Neural progenitor cell (in vitro differentiated cells): ENCODE data around the gene GLG1. TPM values are rescaled to one million over a fixed set of nuclear protein-coding genes. Genes with fewer than 3 reads are reported as not detected.

ENCODE experiments used
- DNase-seq: peaks from one replicate; pipeline ENCODE4 v3.0.0-alpha.2; 2016; ENCODE audit warnings: low spot score
- H2AFZ ChIP-seq: fragments of 200-600 bp; sonication (generic); replicated peaks from 2 replicates; pipeline ENCODE4 v1.6.1; 2016; ENCODE audit warnings: antibody characterized with exemption
- H3F3A ChIP-seq: fragments of 200-600 bp; sonication (generic); 2 replicates; pipeline ENCODE4 v1.6.1; 2016; ENCODE audit warnings: antibody characterized with exemption, low read depth
- H3K27ac ChIP-seq: fragments of 200-600 bp; sonication (generic); 2 replicates; pipeline ENCODE4 v1.5.1; 2016; ENCODE audit warnings: mild to moderate bottlenecking
- H3K27me3 ChIP-seq: fragments of 200-600 bp; sonication (generic); 2 replicates; pipeline ENCODE4 v1.6.1; 2016; ENCODE audit warnings: mild to moderate bottlenecking, moderate library complexity
- H3K36me3 ChIP-seq: fragments of 200-600 bp; sonication (generic); 2 replicates; pipeline ENCODE4 v1.5.1; 2016
- H3K4me1 ChIP-seq: fragments of 200-600 bp; sonication (generic); 2 replicates; pipeline ENCODE4 v1.6.1; 2016; ENCODE audit warnings: mixed run types
- H3K4me2 ChIP-seq: fragments of 200-600 bp; sonication (generic); 2 replicates; pipeline ENCODE4 v1.6.1; 2016
- H3K4me3 ChIP-seq: fragments of 200-600 bp; sonication (generic); 2 replicates; pipeline ENCODE4 v1.5.1; 2016
- H3K79me2 ChIP-seq: fragments of 200-600 bp; sonication (generic); 2 replicates; pipeline ENCODE4 v1.6.1; 2016; ENCODE audit warnings: low read depth
- H3K9ac ChIP-seq: fragments of 200-600 bp; sonication (generic); 2 replicates; pipeline ENCODE4 v1.6.1; 2016
- H3K9me3 ChIP-seq: fragments of 200-600 bp; sonication (generic); 2 replicates; pipeline ENCODE4 v1.5.1; 2016; ENCODE audit warnings: low read depth
- H4K20me1 ChIP-seq: fragments of 200-600 bp; sonication (generic); 2 replicates; pipeline ENCODE4 v1.6.1; 2016; ENCODE audit warnings: low read depth
- H3K27ac Mint-ChIP-seq: 3 replicates; pipeline ENCODE4 v1.8.0; 2021; ENCODE audit warnings: mixed read lengths
- H3K27me3 Mint-ChIP-seq: 2 replicates; pipeline ENCODE4 v1.8.0; 2022; ENCODE audit warnings: low read depth, mild to moderate bottlenecking, inconsistent platforms, moderate library complexity, mixed read lengths; ENCODE audit not compliant: insufficient read depth
- H3K36me3 Mint-ChIP-seq: 3 replicates; pipeline ENCODE4 v1.8.0; 2021; ENCODE audit warnings: mixed read lengths
- H3K4me1 Mint-ChIP-seq: 3 replicates; pipeline ENCODE4 v1.8.0; 2021; ENCODE audit warnings: mixed read lengths
- H3K4me3 Mint-ChIP-seq: 3 replicates; pipeline ENCODE4 v1.8.0; 2021; ENCODE audit warnings: mild to moderate bottlenecking, moderate library complexity, mixed read lengths
- H3K9me3 Mint-ChIP-seq: 3 replicates; pipeline ENCODE4 v1.8.0; 2020; ENCODE audit warnings: mixed read lengths
- CTCF ChIP-seq: fragments of 200-600 bp; sonication (generic); IDR thresholded peaks from 2 replicates; pipeline ENCODE4 v1.5.1; 2017; ENCODE audit warnings: antibody characterized with exemption, mild to moderate bottlenecking
- EZH2 ChIP-seq: fragments of 200-600 bp; sonication (generic); IDR thresholded peaks from 2 replicates; pipeline ENCODE4 v1.6.1; 2017; ENCODE audit warnings: antibody characterized with exemption, mild to moderate bottlenecking, moderate library complexity
- EZH2phosphoT487 ChIP-seq: fragments of 200-600 bp; sonication (generic); IDR thresholded peaks from 2 replicates; pipeline ENCODE4 v1.6.1; 2017; ENCODE audit warnings: antibody characterized with exemption
- total RNA-seq: library from RNA; depleted of rRNA; stranded (reverse); fragments of >200 nt; gene quantifications from 2 replicates; pipeline ENCODE4 v1.2.3, GENCODE V29; 2015; ENCODE audit warnings: low replicate concordance

The GLG1 gene
- total RNA-seq, 1 donor from 2014 or later: 117 TPM

DNA sequence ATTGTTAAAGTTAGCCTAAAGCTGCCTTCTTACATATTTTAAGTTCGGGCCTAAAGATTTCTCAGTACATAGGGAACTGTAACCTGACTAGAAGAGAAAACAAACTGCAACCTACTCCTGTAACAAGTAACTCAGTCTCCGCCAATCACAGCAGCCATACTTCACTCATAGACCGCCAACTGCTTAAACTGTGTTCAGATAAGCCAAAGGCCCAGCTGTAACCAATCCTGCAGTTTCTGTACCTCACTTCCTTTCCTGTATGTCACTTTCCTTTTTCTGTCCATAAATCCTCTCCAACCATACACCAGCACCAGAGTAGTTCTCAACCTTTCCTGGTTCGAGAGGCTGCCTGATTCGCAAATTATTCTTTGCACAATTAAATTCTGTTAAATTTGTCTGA, 41.5 kb downstream of the GLG1 start:
- Histone ChIP-seq H3K4me3 (no peak overlapping the region), H3K4me1 (no peaks in the 10 kb centered on the region)

DNA sequence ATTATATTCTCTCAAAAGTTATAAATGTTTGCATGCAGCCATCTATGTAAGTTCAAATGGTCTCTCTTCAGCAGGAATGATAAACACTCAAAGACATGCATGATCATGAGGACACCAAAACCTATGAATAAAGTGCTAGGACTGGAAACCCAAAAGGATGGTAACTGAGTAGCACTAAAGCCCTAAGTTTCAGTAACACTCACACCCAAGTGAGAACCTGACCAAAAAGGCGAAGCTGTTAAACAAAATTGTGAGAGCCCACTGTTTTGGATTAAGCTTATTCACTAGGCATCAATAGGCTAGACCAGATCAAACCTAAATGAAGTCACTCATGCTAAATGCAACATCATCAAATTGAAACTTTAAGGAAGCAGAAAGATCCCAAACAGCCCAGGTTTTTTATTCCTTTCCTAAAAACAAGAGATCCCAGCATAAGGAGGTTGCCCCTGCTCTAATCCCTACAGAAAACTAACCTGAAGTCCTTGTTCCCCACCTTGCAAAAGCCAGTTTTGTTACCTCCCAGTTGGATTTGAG, 42.4 kb downstream of the GLG1 start:
- Histone ChIP-seq H3K9me3 (no peaks in the 10 kb centered on the region), H2AFZ (no peak overlapping the region), H3K4me2 (no peak overlapping the region), H3K4me3 (no peak overlapping the region), H3F3A (no peaks in the 10 kb centered on the region), H3K27me3 (no peaks in the 10 kb centered on the region), H3K9ac (no peak overlapping the region), H3K27ac (no peak overlapping the region), H4K20me1 (peaks cover 85% of the 10 kb centered on the region), H3K4me1 (peaks cover 3% of the 10 kb centered on the region), H3K36me3 (no peaks in the 10 kb centered on the region), H3K79me2 (peaks cover 94% of the 10 kb centered on the region)
- H3K4me1 Mint-ChIP-seq: no peaks in the 10 kb centered on the region
- no peak for DNase-seq
- peaks cover 16% of the 10 kb centered on the region for H3K36me3 Mint-ChIP-seq
- H3K4me3 Mint-ChIP-seq: no peak overlapping the region
- H3K27ac Mint-ChIP-seq: no peak overlapping the region
- no peak for TF ChIP-seq EZH2
- TF ChIP-seq CTCF: no peak
- TF ChIP-seq EZH2phosphoT487: no peak
- no peaks in the 10 kb centered on the region for H3K27me3 Mint-ChIP-seq
- no peaks in the 10 kb centered on the region for H3K9me3 Mint-ChIP-seq

More for the DNA sequence above, 41.5 kb downstream of the GLG1 start:
- Histone ChIP-seq H3F3A (no peaks in the 10 kb centered on the region), H3K4me2 (no peak overlapping the region), H3K9ac (no peak overlapping the region), H2AFZ (no peak overlapping the region), H3K9me3 (no peaks in the 10 kb centered on the region), H3K27ac (no peak overlapping the region), H3K79me2 (peaks cover 96% of the 10 kb centered on the region), H3K36me3 (no peaks in the 10 kb centered on the region), H3K27me3 (no peaks in the 10 kb centered on the region), H4K20me1 (peaks cover 85% of the 10 kb centered on the region)
- DNase-seq: no peak
- Mint-ChIP-seq H3K4me1 (no peaks in the 10 kb centered on the region), H3K9me3 (no peaks in the 10 kb centered on the region), H3K27ac (no peak overlapping the region), H3K27me3 (no peaks in the 10 kb centered on the region), H3K36me3 (peaks cover 18% of the 10 kb centered on the region), H3K4me3 (no peak overlapping the region)
- TF ChIP-seq CTCF: no peak
- no peak for TF ChIP-seq EZH2
- TF ChIP-seq EZH2phosphoT487: no peak

GRCh38 chr16:74563828-74564263, 43.1 kb downstream of the GLG1 start:
- Histone ChIP-seq H3K4me2 (no peak overlapping the region), H2AFZ (no peak overlapping the region), H3K27me3 (no peaks in the 10 kb centered on the region), H3K36me3 (no peaks in the 10 kb centered on the region), H3K4me3 (no peak overlapping the region), H4K20me1 (peaks cover 85% of the 10 kb centered on the region), H3K27ac (no peak overlapping the region), H3F3A (no peaks in the 10 kb centered on the region), H3K9me3 (no peaks in the 10 kb centered on the region), H3K9ac (no peak overlapping the region), H3K79me2 (peaks cover 93% of the 10 kb centered on the region), H3K4me1 (peaks cover 3% of the 10 kb centered on the region)
- Mint-ChIP-seq H3K4me3 (no peak overlapping the region), H3K9me3 (no peaks in the 10 kb centered on the region), H3K27ac (no peak overlapping the region), H3K27me3 (no peaks in the 10 kb centered on the region), H3K4me1 (no peaks in the 10 kb centered on the region), H3K36me3 (peaks cover 16% of the 10 kb centered on the region)
- no peak for DNase-seq
- TF ChIP-seq CTCF: no peak
- TF ChIP-seq EZH2phosphoT487: no peak
- TF ChIP-seq EZH2: no peak
